ENCODE measurements around the gene EIF3B.

- TF ChIP-seq CTCF (IDR thresholded peaks at IDR 0.05), result no peak
- TF ChIP-seq POLR2A (IDR thresholded peaks at IDR 0.05), result no peak
Observed at GRCh38 chr7:2376351-2377154, 21.9 kb downstream of the EIF3B start.
